Endodermal cell (in vitro differentiated cells): Measurements from ENCODE around the gene CD207. TPM values are rescaled to one million over a fixed set of nuclear protein-coding genes. Genes with fewer than 3 reads are reported as not detected.
"Not testable (repeated sequence)": the region's sequence is repeated elsewhere in the genome, so short reads cannot be mapped to it uniquely, and the experiment has no call there.

Experiments
- DNase-seq: peaks from one replicate; pipeline ENCODE4 v3.0.0-alpha.2; 2017
- H3K27ac ChIP-seq: 2 replicates; pipeline ENCODE4 v1.5.1; 2013; ENCODE audit warnings: mild to moderate bottlenecking, low read depth, low read length, moderate library complexity
- H3K27me3 ChIP-seq: 2 replicates; pipeline ENCODE4 v1.6.1; 2013; ENCODE audit warnings: mild to moderate bottlenecking, low read length, moderate library complexity; ENCODE audit not compliant: insufficient read depth, control insufficient read depth, poor library complexity, severe bottlenecking
- H3K36me3 ChIP-seq: 2 replicates; pipeline ENCODE4 v1.7.0; 2013; ENCODE audit warnings: mild to moderate bottlenecking, low read length, moderate library complexity; ENCODE audit not compliant: control insufficient read depth, insufficient read depth
- H3K4me1 ChIP-seq: one replicate; pipeline ENCODE4 v1.7.0; 2013; ENCODE audit warnings: low read length; ENCODE audit not compliant: control insufficient read depth, insufficient read depth
- H3K4me3 ChIP-seq: 2 replicates; pipeline ENCODE4 v1.5.1; 2013; ENCODE audit warnings: mild to moderate bottlenecking, low read length, moderate library complexity
- H3K9ac ChIP-seq: 2 replicates; pipeline ENCODE4 v1.6.1; 2013; ENCODE audit warnings: mild to moderate bottlenecking, low read length, moderate library complexity; ENCODE audit not compliant: poor library complexity, severe bottlenecking; ENCODE audit errors: extremely low read depth
- H3K9me3 ChIP-seq: 2 replicates; pipeline ENCODE4 v1.6.1; 2013; ENCODE audit warnings: mild to moderate bottlenecking, low read length, moderate library complexity; ENCODE audit not compliant: control insufficient read depth
- H3K27ac Mint-ChIP-seq: 2 replicates; pipeline ENCODE4 v1.8.0; 2020; ENCODE audit warnings: mixed read lengths
- H3K27me3 Mint-ChIP-seq: 2 replicates; pipeline ENCODE4 v1.8.0; 2021; ENCODE audit warnings: mild to moderate bottlenecking, mixed read lengths; ENCODE audit not compliant: insufficient read depth
- H3K36me3 Mint-ChIP-seq: 2 replicates; pipeline ENCODE4 v1.8.0; 2020; ENCODE audit warnings: low read depth, mixed read lengths
- H3K4me1 Mint-ChIP-seq: 2 replicates; pipeline ENCODE4 v1.8.0; 2020; ENCODE audit warnings: mixed read lengths
- H3K4me3 Mint-ChIP-seq: 2 replicates; pipeline ENCODE4 v1.8.0; 2020; ENCODE audit warnings: mild to moderate bottlenecking, moderate library complexity, mixed read lengths
- H3K9me3 Mint-ChIP-seq: 2 replicates; pipeline ENCODE4 v1.8.0; 2020; ENCODE audit warnings: mild to moderate bottlenecking, mixed read lengths
- CTCF ChIP-seq: fragments of 200-600 bp; sonication (generic); conservative IDR thresholded peaks from 2 replicates; pipeline ENCODE4 v1.5.0; 2021; ENCODE audit warnings: antibody characterized with exemption, mild to moderate bottlenecking
- WGBS, 2 experiments: methylation state at CpG; one replicate each; pipeline versions ENCODE4 v1.1.5 to v1.1.7; 2013; ENCODE audit warnings: missing lambda C conversion rate in 2 of 2, mixed read lengths in 1 of 2; ENCODE audit not compliant: insufficient coverage in 1 of 2, insufficient read length in 1 of 2; 5-methylcytosine and 5-hydroxymethylcytosine counted together
- long read RNA-seq, 4 experiments: library from polyadenylated mRNA in 2 of 4; library from RNA in 1 of 4; library from capped mRNA in 1 of 4; stranded (forward) in 3 of 4; unstranded in 1 of 4; transcript quantifications; one replicate each; pipeline ENCODE4 v2.0.0, GENCODE V29; 2020 to 2021; ENCODE audit warnings: inconsistent platforms in 1 of 4
- polyA plus RNA-seq, 2 experiments: library from polyadenylated mRNA; stranded (reverse); fragments of 50-300 nt; gene quantifications; one replicate each; pipeline ENCODE4 v1.2.3, GENCODE V29; 2013
- total RNA-seq, 2 donors: library from RNA; stranded (reverse); fragmentation: NEBNext Ultra II Directional in 1 of 2; extraction: Animal tissue kit (Norgen Biotek cat#: 25700) in 1 of 2; gene quantifications; 2 replicates in 1 of 2; 3 replicates in 1 of 2; pipeline ENCODE4 v1.2.1, GENCODE V29; 2021

Gene CD207
- not detected for total RNA-seq
- polyA plus RNA-seq (2013, experiment 1 of 2) = not detected
- polyA plus RNA-seq (2013, experiment 2 of 2) = not detected
- long read RNA-seq, experiment 1 = 0 reads
- long read RNA-seq, experiment 2 = 0 reads
- long read RNA-seq, experiment 3 = 0 reads
- long read RNA-seq, experiment 4 = 0 reads

GRCh38 chr2:70835643-70836042, at the start of gene CD207:
CD207 (minus strand) TSS chr2:70835816; CDS start chr2:70835776, 40 bp downstream.
- Histone ChIP-seq H3K4me3 (no peak within 1 kb of the TSS), H3K9me3 (no peaks in the 10 kb centered on the region), H3K9ac (no peak within 1 kb of the TSS), H3K27ac (no peak within 1 kb of the TSS), H3K36me3 (no peaks in the 10 kb centered on the region), H3K27me3 (peaks cover 6% of the 10 kb centered on the region), H3K4me1 (no peaks in the 10 kb centered on the region)
- no peaks in the 10 kb centered on the region for H3K9me3 Mint-ChIP-seq
- no peak for TF ChIP-seq CTCF
- no peak within 1 kb of the TSS for H3K4me3 Mint-ChIP-seq
- WGBS, 2 experiments = 96 to 100% methylated on average over 2 to 4 of the region's 4 CpGs
- peaks cover 40% of the 10 kb centered on the region for H3K27me3 Mint-ChIP-seq
- no peak within 1 kb of the TSS for H3K27ac Mint-ChIP-seq
- DNase-seq = no peak
- no peaks in the 10 kb centered on the region for H3K4me1 Mint-ChIP-seq
- H3K36me3 Mint-ChIP-seq = no peaks in the 10 kb centered on the region

GRCh38 chr2:70878543-70878942, 42.9 kb upstream of the CD207 start:
- not testable (repeated sequence) for H3K36me3 ChIP-seq, H3K4me1 ChIP-seq

GRCh38 chr2:70876138-70876537, 40.5 kb upstream of the CD207 start:
- not testable (repeated sequence) for H3K9ac ChIP-seq, H3K4me1 ChIP-seq, H3K9me3 ChIP-seq, H3K4me1 Mint-ChIP-seq, H3K36me3 ChIP-seq, H3K9me3 Mint-ChIP-seq, H3K4me3 Mint-ChIP-seq, H3K36me3 Mint-ChIP-seq, H3K4me3 ChIP-seq, H3K27ac Mint-ChIP-seq, H3K27ac ChIP-seq, DNase-seq
- peaks cover 94% of the 10 kb centered on the region for H3K27me3 ChIP-seq
- H3K27me3 Mint-ChIP-seq = peaks cover 100% of the 10 kb centered on the region
- 76 to 81% methylated on average over 8 to 9 of the region's 9 CpGs for WGBS, 2 experiments

More at GRCh38 chr2:70878543-70878942, 42.9 kb upstream of the CD207 start:
- H3K9ac ChIP-seq, H3K4me3 Mint-ChIP-seq, H3K27ac ChIP-seq, DNase-seq, H3K4me1 Mint-ChIP-seq, H3K27ac Mint-ChIP-seq, H3K4me3 ChIP-seq, H3K9me3 Mint-ChIP-seq, H3K36me3 Mint-ChIP-seq, H3K9me3 ChIP-seq: not testable (repeated sequence)
- peaks cover 100% of the 10 kb centered on the region for H3K27me3 Mint-ChIP-seq
- peaks cover 91% of the 10 kb centered on the region for H3K27me3 ChIP-seq
- 66% methylated on average over 3 of the region's 3 CpGs; no CpG with 5 or more reads in 1 of the 2 experiments for WGBS, 2 experiments

GRCh38 chr2:70873541-70873940, 37.9 kb upstream of the CD207 start:
- Histone ChIP-seq H3K36me3 (no peaks in the 10 kb centered on the region), H3K9ac (no peak overlapping the region), H3K27ac (no peak overlapping the region), H3K9me3 (no peaks in the 10 kb centered on the region), H3K4me3 (no peak overlapping the region), H3K4me1 (no peaks in the 10 kb centered on the region), H3K27me3 (peaks cover 80% of the 10 kb centered on the region)
- no peaks in the 10 kb centered on the region for H3K9me3 Mint-ChIP-seq
- no peaks in the 10 kb centered on the region for H3K36me3 Mint-ChIP-seq
- H3K27ac Mint-ChIP-seq = no peak overlapping the region
- WGBS, 2 experiments = 72 to 100% methylated on average over 1 to 4 of the region's 4 CpGs
- no peak for TF ChIP-seq CTCF
- H3K27me3 Mint-ChIP-seq = peaks cover 97% of the 10 kb centered on the region
- no peaks in the 10 kb centered on the region for H3K4me1 Mint-ChIP-seq
- H3K4me3 Mint-ChIP-seq = no peak overlapping the region
- no peak for DNase-seq
